SK-N-MC (cell line): Measurements from ENCODE around the gene DDX27.
"Not testable (repeated sequence)": the region's sequence is repeated elsewhere in the genome, so short reads cannot be mapped to it uniquely, and the experiment has no call there.

Source experiments
- DNase-seq: peaks from one replicate; pipeline ENCODE4 v3.0.0-alpha.2; 2011; ENCODE audit warnings: low read depth, low spot score
- H3K27ac ChIP-seq: fragments of 200-600 bp; sonication (generic); 2 replicates; pipeline ENCODE4 v1.5.1; 2016; ENCODE audit warnings: mixed run types
- H3K36me3 ChIP-seq: fragments of 200-600 bp; sonication (generic); 2 replicates; pipeline ENCODE4 v1.6.1; 2017; ENCODE audit warnings: antibody characterized with exemption, low read length, mixed read lengths; ENCODE audit not compliant: insufficient read depth
- H3K4me3 ChIP-seq: fragments of 200-600 bp; sonication (generic); 2 replicates; pipeline ENCODE4 v1.5.1; 2016
- H3K9ac ChIP-seq: fragments of 200-600 bp; sonication (generic); 2 replicates; pipeline ENCODE4 v1.8.0; 2017; ENCODE audit warnings: mixed run types, mixed read lengths; ENCODE audit not compliant: insufficient read length
- H3K9me3 ChIP-seq: fragments of 200-600 bp; sonication (generic); 2 replicates; pipeline ENCODE4 v1.6.1; 2017; ENCODE audit warnings: low read depth, mild to moderate bottlenecking, antibody characterized with exemption, low read length, moderate library complexity, mixed read lengths
- EZH2 ChIP-seq: fragments of 200-600 bp; sonication (generic); IDR thresholded peaks from one replicate; pipeline ENCODE4 v1.6.1; 2017; ENCODE audit warnings: antibody characterized with exemption
- FOXP2 ChIP-seq: optimal IDR thresholded peaks from 2 replicates; pipeline ENCODE3; 2011; ENCODE audit warnings: mild to moderate bottlenecking, moderate library complexity; ENCODE audit not compliant: insufficient read depth; ENCODE audit errors: extremely low read length, control extremely low read depth
- POLR2AphosphoS5 ChIP-seq: IDR thresholded peaks from 2 replicates; pipeline ENCODE4 v1.6.1; 2012; ENCODE audit warnings: mild to moderate bottlenecking, low read depth, low read length, borderline replicate concordance

DDX27 gene

GRCh38 chr20:49183444-49183843, 35.8 kb upstream of the DDX27 start:
- Histone ChIP-seq H3K4me3 (no peak overlapping the region), H3K36me3 (peaks cover 18% of the 10 kb centered on the region), H3K9me3 (no peaks in the 10 kb centered on the region), H3K9ac (no peak overlapping the region), H3K27ac (peak overlapping the region; percentile 22; the same call in 1 of the 2 replicates)
- no peak for DNase-seq
- TF ChIP-seq POLR2AphosphoS5 (no peak), FOXP2 (no peak), EZH2 (no peak)

- DNase-seq, H3K9ac ChIP-seq, H3K4me3 ChIP-seq, H3K9me3 ChIP-seq, H3K27ac ChIP-seq: not testable (repeated sequence)
- peaks cover 17% of the 10 kb centered on the region for H3K36me3 ChIP-seq
Observed at GRCh38 chr20:49184084-49184501, 35.1 kb upstream of the DDX27 start.

DNA sequence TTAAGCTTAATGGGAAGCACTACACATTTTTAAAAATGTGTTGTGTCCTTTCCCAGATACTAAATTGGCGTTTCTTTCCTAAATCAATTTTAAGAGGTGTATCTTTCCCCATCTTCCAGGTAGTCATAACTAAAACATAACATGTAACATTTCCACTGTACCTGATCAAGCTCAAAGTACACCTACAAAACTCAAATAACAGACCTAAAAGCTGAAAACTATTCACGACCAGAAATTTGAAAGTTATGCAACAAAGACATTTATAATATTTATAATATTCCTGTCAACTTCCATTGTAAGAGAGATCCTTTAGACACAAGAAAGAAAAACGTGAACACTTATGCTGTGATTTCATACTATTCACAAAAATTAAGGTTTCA, 34.5 kb upstream of the DDX27 start:
- DNase-seq = no peak
- Histone ChIP-seq H3K27ac (no peak overlapping the region), H3K9ac (peak overlapping the region; percentile 30), H3K9me3 (no peaks in the 10 kb centered on the region), H3K4me3 (peak overlapping the region; percentile 7), H3K36me3 (peaks cover 11% of the 10 kb centered on the region; the same call in 1 of the 2 replicates)
- TF ChIP-seq EZH2 (no peak), FOXP2 (no peak), POLR2AphosphoS5 (no peak)

- TF ChIP-seq EZH2 (no peak), FOXP2 (no peak), POLR2AphosphoS5 (no peak)
- H3K36me3 ChIP-seq = peaks cover 11% of the 10 kb centered on the region; the same call in 1 of the 2 replicates
- DNase-seq = no peak
- H3K9me3 ChIP-seq = no peaks in the 10 kb centered on the region
- no peak overlapping the region for H3K27ac ChIP-seq
- peak overlapping the region; percentile 30 for H3K9ac ChIP-seq
- H3K4me3 ChIP-seq = peak overlapping the region; percentile 7
Observed at GRCh38 chr20:49185071-49185761, 34.0 kb upstream of the DDX27 start.

DNA sequence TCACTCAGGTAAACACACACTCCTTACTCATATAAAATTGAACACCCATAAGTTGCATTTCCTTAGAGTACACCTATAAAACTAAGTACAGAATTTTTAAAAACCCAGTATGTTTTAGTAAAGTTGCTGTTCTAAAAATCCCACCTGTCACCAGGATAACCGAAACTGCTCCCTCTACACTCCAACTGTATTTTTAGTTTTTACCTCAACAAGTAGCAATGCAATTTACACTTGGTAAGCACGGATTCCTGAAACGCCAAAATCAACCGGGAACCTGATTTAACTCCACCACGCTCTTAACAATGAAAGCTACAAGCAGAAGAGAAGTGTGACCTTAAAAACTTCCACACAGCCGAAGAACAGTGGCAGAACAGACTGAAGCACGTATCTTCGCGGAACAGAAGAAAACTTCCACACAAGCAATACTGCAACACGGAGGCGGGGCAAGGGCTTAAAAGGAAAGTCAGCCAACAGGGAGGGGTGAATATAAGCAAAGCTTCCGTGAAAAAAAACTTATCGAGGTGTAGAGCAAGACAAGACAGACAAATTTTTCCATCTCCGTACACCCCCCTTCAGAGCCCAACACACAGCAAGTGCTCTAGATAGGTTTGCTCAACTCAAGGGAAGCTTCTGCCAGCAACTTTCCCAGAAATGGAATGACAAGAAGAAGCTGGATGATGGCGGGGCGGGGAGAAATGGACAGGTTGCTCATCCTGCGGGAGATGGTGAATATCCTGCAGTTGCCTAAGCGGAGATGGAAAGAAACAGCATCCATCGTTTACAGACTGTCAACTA, 32.5 kb upstream of the DDX27 start:
- Histone ChIP-seq H3K9me3 (no peaks in the 10 kb centered on the region), H3K36me3 (peaks cover 11% of the 10 kb centered on the region; the same call in 1 of the 2 replicates), H3K27ac (peak overlapping the region; percentile 32; the same call in 1 of the 2 replicates), H3K9ac (peak overlapping the region; percentile 87), H3K4me3 (peak overlapping the region; percentile 95)
- DNase-seq = no peak
- TF ChIP-seq POLR2AphosphoS5 (no peak), EZH2 (no peak), FOXP2 (no peak)

DNA sequence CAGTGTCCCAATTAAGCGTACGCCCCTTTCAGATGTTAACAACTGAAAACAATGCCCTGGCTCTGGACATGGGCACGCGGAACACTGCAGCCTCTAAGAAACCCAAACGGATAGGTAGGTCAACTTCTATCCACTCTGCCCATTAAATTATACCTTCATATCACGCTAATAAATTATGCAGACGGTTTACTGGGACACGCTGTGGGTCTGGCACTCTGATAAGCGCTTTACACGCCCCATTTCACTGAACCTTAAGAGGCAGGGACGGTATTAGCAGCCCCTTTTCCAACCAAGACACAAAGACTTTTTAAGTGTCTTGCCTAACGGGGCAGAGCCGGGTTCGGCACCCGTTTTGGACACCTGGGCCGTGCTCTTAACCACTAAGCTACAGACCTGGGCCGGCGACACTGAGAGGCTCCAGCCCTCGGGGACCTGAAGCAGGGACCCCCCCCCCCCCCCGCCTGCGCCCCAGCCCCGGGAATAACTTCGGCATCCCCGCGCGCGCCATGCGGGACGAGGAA, 31.8 kb upstream of the DDX27 start:
- Histone ChIP-seq H3K27ac (peak overlapping the region; percentile 10; the same call in 1 of the 2 replicates), H3K36me3 (peaks cover 11% of the 10 kb centered on the region; the same call in 1 of the 2 replicates), H3K4me3 (peak overlapping the region; percentile 95), H3K9me3 (no peaks in the 10 kb centered on the region), H3K9ac (peak overlapping the region; percentile 87)
- no peak for TF ChIP-seq FOXP2
- no peak for TF ChIP-seq POLR2AphosphoS5
- TF ChIP-seq EZH2 = no peak
- DNase-seq = no peak

DNA sequence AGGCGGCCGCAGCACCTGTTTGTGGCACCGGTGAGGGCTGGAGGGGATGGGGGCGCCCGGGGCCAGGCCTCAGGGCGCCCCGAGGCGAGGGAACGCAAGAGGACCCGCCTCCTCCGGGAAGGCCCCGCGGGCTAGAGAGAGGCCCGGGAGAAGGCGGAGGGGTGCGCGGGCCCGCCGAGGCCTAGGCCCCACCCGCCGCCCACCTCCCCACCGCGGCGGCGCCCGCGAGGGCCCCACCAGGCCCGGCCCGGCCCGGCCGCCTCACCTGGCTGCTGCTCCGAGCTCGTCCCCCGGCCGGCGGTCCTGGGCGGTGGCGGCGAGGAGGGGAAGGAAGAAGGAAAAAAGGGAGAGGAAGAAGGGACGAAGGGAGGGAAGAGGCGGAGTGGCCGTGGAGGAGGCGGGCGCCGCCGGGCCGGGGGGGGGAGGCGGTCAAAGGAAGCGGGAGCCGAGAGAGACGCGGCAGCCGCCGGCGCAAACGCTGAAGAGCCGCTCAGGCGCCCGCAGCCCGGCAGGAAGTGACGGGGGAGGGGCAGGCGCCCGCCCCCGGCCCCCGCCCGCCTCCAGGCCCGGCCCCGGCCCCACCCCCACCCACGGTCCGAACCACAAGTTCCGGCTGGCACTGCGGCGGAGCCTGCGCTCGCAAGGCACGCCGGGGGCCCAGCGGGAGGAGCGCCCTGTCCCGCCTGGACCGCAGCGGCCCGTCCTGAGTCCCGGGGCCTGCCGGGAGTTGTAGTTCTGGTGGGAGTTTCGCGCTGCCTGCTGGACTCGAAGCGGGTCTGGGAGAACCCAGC, 31.2 kb upstream of the DDX27 start, which contains the start of gene STAU1:
TSS of gene STAU1 (minus strand) at position 484 of the 791 bp plus-strand sequence. CDS start 22,133 bp downstream, outside the sequence.
- peak; percentile 83 for TF ChIP-seq POLR2AphosphoS5
- TF ChIP-seq EZH2 = no peak

GRCh38 chr20:49192944-49193518, 26.2 kb upstream of the DDX27 start:
- not testable (repeated sequence) for H3K9ac ChIP-seq, DNase-seq, H3K4me3 ChIP-seq, H3K36me3 ChIP-seq, H3K9me3 ChIP-seq, H3K27ac ChIP-seq

More for the DNA sequence above, 31.2 kb upstream of the DDX27 start, which contains the start of gene STAU1:
- H3K27ac ChIP-seq = peak within 1 kb of the TSS; percentile 76
- peaks cover 11% of the 10 kb centered on the region; the same call in 1 of the 2 replicates for H3K36me3 ChIP-seq
- peak within 1 kb of the TSS; percentile 95 for H3K4me3 ChIP-seq
- H3K9me3 ChIP-seq = no peaks in the 10 kb centered on the region
- peak; percentile 69 for DNase-seq
- peak within 1 kb of the TSS; percentile 87 for H3K9ac ChIP-seq
